PC-9 (cell line): ENCODE measurements around the gene UTP4. TPM values are rescaled to one million over a fixed set of nuclear protein-coding genes. Genes with fewer than 3 reads are reported as not detected.

Experiments
- BruUV-seq: library from RNA; stranded (reverse); fragments of 400-500 nt; replicated peaks from 2 replicates; lab custom pipeline; 2021; lab: Mats Ljungman, UMichigan
- CTCF ChIA-PET: fragments of 300-600 bp; sonication (Branson Sonifier 250); formaldehyde crosslinking; loops from one replicate; lab custom pipeline; 2022; ENCODE audit warnings: antibody characterized with exemption; lab: Charles Lee
- POLR2A ChIA-PET: fragments of 300-600 bp; sonication (Branson Sonifier 250); formaldehyde crosslinking; loops from one replicate; lab custom pipeline; 2022; ENCODE audit warnings: antibody characterized with exemption; ENCODE audit not compliant: unreplicated experiment; lab: Charles Lee
- DNase-seq, 2 experiments: peaks; one replicate each; pipeline versions ENCODE4 v3.0.0 to v3.0.0-alpha.2; 2015 to 2022; ENCODE audit warnings: mixed read lengths in 1 of 2
- H2AFZ ChIP-seq: fragments of 200-600 bp; sonication (generic); 2 replicates; pipeline ENCODE4 v1.8.1; 2017; ENCODE audit warnings: antibody characterized with exemption
- H3F3A ChIP-seq: fragments of 200-600 bp; sonication (generic); 2 replicates; pipeline ENCODE4 v1.8.1; 2017; ENCODE audit warnings: antibody characterized with exemption, mild to moderate bottlenecking, low read depth; ENCODE audit not compliant: insufficient read depth
- H3K27ac ChIP-seq: fragments of 200-600 bp; sonication (generic); 2 replicates; pipeline ENCODE4 v1.6.1; 2016; ENCODE audit warnings: mixed run types
- H3K27me3 ChIP-seq: fragments of 200-600 bp; sonication (generic); 2 replicates; pipeline ENCODE4 v1.6.1; 2016; ENCODE audit warnings: low read depth, mixed run types; ENCODE audit not compliant: insufficient read depth
- H3K36me3 ChIP-seq: fragments of 200-600 bp; sonication (generic); 2 replicates; pipeline ENCODE4 v1.6.1; 2016; ENCODE audit warnings: low read depth, mixed run types
- H3K4me1 ChIP-seq: fragments of 200-600 bp; sonication (generic); replicated peaks from 2 replicates; pipeline ENCODE4 v1.6.1; 2016; ENCODE audit warnings: mixed run types; ENCODE audit not compliant: insufficient read depth
- H3K4me2 ChIP-seq: fragments of 200-600 bp; sonication (generic); 2 replicates; pipeline ENCODE4 v1.6.1; 2017; ENCODE audit warnings: mixed run types
- H3K4me3 ChIP-seq: fragments of 200-600 bp; sonication (generic); 2 replicates; pipeline ENCODE4 v1.6.1; 2016; ENCODE audit warnings: mixed run types
- H3K79me2 ChIP-seq: fragments of 200-600 bp; sonication (generic); 2 replicates; pipeline ENCODE4 v1.6.1; 2017; ENCODE audit warnings: low read depth, mixed run types
- H3K9me2 ChIP-seq: fragments of 200-600 bp; sonication (generic); 2 replicates; pipeline ENCODE4 v1.8.1; 2017; ENCODE audit warnings: mild to moderate bottlenecking; ENCODE audit not compliant: insufficient read depth
- H3K9me3 ChIP-seq: fragments of 200-600 bp; sonication (generic); 2 replicates; pipeline ENCODE4 v1.8.1; 2016; ENCODE audit warnings: low read depth; ENCODE audit not compliant: insufficient read depth
- H4K20me1 ChIP-seq: fragments of 200-600 bp; sonication (generic); 2 replicates; pipeline ENCODE4 v1.8.1; 2017; ENCODE audit not compliant: insufficient read depth
- EZH2 ChIP-seq: fragments of 200-600 bp; sonication (generic); IDR thresholded peaks from 2 replicates; pipeline ENCODE4 v1.8.0; 2017; ENCODE audit warnings: antibody characterized with exemption, low read depth
- intact Hi-C: fragments of 100-400 bp; cut with micrococcal nuclease; formaldehyde crosslinking; loops from one replicate; pipeline ENCODE4 v1.10.0; 2022; ENCODE audit not compliant: unreplicated experiment
- total RNA-seq: library from RNA; stranded (reverse); gene quantifications from 2 replicates; pipeline ENCODE4 v1.2.3, GENCODE V29; 2021
- TF ChIP-seq, protein P1 (sequence below): fragments of 200-600 bp; sonication (generic); conservative IDR thresholded peaks from 2 replicates; pipeline ENCODE4 v1.6.1; 2017; ENCODE audit warnings: mixed run types, antibody characterized with exemption, mild to moderate bottlenecking, moderate library complexity

Gene UTP4
- total RNA-seq, 1 experiment from 2014 or later: 45.9 TPM

DNA sequence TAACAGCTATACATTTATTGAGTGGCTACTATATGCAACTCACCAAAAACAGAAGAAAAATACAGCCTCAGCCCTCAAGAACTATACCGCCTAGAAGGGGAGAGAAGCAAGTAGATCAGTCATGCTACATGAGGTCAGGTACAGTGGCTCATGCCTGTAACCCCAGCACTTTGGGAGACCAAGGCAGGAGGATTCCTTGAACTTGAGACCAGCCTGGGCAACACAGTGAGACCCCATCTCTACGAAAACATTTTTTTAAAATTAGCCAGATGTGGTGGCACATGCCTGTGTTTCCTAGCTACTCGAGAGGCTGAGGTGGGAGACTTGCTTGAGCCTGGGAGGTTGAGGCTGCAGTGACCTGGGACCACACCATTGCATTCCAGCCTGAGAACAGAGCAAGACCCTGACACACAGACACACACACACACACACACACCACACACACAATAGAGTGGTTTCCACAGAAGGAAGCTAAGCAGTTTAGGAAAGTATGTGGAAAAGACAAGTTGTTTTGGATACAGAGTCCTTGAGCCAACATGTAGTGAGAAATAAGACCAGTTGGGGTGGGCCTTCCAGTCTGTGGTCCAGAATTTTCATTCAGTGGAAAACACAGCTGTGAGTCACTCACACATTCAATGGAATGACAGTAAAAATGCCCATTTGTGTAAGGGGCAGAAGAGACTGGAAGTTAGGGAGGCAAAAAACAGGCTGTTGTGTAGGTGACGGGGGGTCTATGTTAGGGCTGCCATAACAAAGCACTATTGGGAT lies 43.8 kb downstream of the UTP4 start:
- no peaks in the 10 kb centered on the region for H3K9me3 ChIP-seq
- no peaks in the 10 kb centered on the region for H3K79me2 ChIP-seq
- TF ChIP-seq, protein P1, sequence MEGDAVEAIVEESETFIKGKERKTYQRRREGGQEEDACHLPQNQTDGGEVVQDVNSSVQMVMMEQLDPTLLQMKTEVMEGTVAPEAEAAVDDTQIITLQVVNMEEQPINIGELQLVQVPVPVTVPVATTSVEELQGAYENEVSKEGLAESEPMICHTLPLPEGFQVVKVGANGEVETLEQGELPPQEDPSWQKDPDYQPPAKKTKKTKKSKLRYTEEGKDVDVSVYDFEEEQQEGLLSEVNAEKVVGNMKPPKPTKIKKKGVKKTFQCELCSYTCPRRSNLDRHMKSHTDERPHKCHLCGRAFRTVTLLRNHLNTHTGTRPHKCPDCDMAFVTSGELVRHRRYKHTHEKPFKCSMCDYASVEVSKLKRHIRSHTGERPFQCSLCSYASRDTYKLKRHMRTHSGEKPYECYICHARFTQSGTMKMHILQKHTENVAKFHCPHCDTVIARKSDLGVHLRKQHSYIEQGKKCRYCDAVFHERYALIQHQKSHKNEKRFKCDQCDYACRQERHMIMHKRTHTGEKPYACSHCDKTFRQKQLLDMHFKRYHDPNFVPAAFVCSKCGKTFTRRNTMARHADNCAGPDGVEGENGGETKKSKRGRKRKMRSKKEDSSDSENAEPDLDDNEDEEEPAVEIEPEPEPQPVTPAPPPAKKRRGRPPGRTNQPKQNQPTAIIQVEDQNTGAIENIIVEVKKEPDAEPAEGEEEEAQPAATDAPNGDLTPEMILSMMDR: no peak
- no peak for TF ChIP-seq EZH2
- H3K4me2 ChIP-seq: no peak overlapping the region
- BruUV-seq: no TSS peak
- H3K9me2 ChIP-seq: no peaks in the 10 kb centered on the region
- peaks cover 46% of the 10 kb centered on the region for H3F3A ChIP-seq
- no peaks in the 10 kb centered on the region for H4K20me1 ChIP-seq
- ChIA-PET POLR2A (interaction anchor here (0.5 kb wide), 1 partner anchor 13 kb away, joined by 8 read pairs; no protein-coding TSS in a partner anchor), CTCF (no interaction called here)
- no peak overlapping the region for H3K27ac ChIP-seq
- H3K36me3 ChIP-seq: no peaks in the 10 kb centered on the region; the same call in 1 of the 2 replicates
- no peak overlapping the region for H2AFZ ChIP-seq
- no peaks in the 10 kb centered on the region for H3K27me3 ChIP-seq
- H3K4me1 ChIP-seq: peaks cover 36% of the 10 kb centered on the region
- intact Hi-C loops: no loop called here
- DNase-seq: no peak
- H3K4me3 ChIP-seq: no peak overlapping the region

DNA sequence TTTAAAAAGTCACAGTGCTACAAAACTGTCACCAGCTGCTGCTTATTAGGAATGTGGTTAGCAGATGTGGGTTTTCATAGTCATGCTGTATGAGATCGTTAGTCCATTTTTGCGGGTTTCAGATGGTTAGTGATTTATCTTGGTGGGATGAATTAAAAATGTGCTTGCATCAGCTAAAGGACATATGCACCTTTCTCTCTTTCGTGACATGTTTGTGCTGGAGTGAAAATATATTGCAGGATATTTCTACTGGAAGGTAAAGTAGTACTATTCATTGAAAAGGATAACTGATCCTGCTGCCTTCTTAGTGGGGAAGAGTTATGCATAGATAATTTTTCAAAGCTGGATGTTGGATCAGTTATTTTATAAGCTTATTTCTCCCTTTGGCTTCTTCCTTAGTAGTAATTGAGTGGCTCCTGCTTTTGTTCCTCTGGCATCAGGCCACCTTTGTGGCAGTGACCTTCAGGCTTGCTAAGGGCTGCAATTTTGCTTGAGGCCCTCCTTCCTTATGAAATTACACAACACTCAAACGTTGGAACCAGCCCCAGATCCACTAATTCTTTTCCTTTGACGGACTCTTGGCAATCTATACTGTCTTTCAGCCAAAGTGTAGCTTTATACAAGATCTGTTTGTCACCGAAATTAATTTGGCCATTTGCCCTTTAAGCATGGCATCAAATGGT lies 47.0 kb downstream of the UTP4 start:
- ChIA-PET POLR2A (interaction anchor here (0.7 kb wide), 1 partner anchor 13 kb away, joined by 5 read pairs; no protein-coding TSS in a partner anchor), CTCF (interaction anchor here (0.9 kb wide), 1 partner anchor 24 kb away, joined by 3 read pairs; no protein-coding TSS in a partner anchor)
- Histone ChIP-seq H3K27me3 (no peaks in the 10 kb centered on the region), H3F3A (peaks cover 34% of the 10 kb centered on the region), H3K4me2 (peak overlapping the region; percentile 23), H3K27ac (peak overlapping the region; percentile 13), H3K9me2 (no peaks in the 10 kb centered on the region), H3K36me3 (no peaks in the 10 kb centered on the region; the same call in 1 of the 2 replicates), H3K79me2 (no peaks in the 10 kb centered on the region), H3K9me3 (no peaks in the 10 kb centered on the region), H3K4me1 (peaks cover 32% of the 10 kb centered on the region), H2AFZ (no peak overlapping the region), H4K20me1 (no peaks in the 10 kb centered on the region), H3K4me3 (no peak overlapping the region)
- intact Hi-C loops: no loop called here
- BruUV-seq: no TSS peak
- TF ChIP-seq EZH2: no peak
- TF ChIP-seq, protein P1: no peak
- peak; percentile 58 to 83 for DNase-seq

DNA sequence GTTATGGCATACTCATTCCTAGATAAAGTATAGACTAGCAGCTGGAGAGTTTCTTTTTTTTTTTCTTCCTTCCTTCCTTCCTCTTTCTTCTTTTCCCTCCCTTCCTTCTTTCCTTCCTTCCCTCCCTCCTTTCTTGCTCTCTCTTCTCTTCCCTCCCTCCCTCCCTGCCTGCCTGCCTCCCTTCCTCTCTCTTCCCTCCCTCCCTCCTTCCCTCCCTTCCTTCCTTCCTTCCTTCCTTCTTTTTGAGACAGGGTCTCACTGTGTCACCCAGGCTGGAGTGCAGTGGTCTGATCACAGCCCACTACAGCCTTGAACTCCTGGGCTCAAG lies 47.5 kb downstream of the UTP4 start:
- Histone ChIP-seq H3K4me3 (no peak overlapping the region), H3K4me1 (peaks cover 32% of the 10 kb centered on the region), H3K36me3 (no peaks in the 10 kb centered on the region), H3K79me2 (no peaks in the 10 kb centered on the region), H3K27ac (no peak overlapping the region), H3K9me2 (no peaks in the 10 kb centered on the region), H2AFZ (no peak overlapping the region), H3K4me2 (peak overlapping the region; percentile 23), H3F3A (peaks cover 38% of the 10 kb centered on the region), H4K20me1 (no peaks in the 10 kb centered on the region), H3K9me3 (no peaks in the 10 kb centered on the region), H3K27me3 (no peaks in the 10 kb centered on the region)
- TF ChIP-seq EZH2: no peak
- TF ChIP-seq, protein P1: no peak
- no TSS peak for BruUV-seq
- DNase-seq: no peak
- CTCF ChIA-PET: interaction anchor here (0.9 kb wide), 1 partner anchor 24 kb away, joined by 3 read pairs; no protein-coding TSS in a partner anchor
- POLR2A ChIA-PET: interaction anchor here (0.7 kb wide), 1 partner anchor 13 kb away, joined by 5 read pairs; no protein-coding TSS in a partner anchor
- intact Hi-C loops: no loop called here
